Measurements from ENCODE around the gene LDLRAD4. TPM values are rescaled to one million over a fixed set of nuclear protein-coding genes. Genes with fewer than 3 reads are reported as not detected.

The LDLRAD4 gene
- total and polyA plus RNA-seq, 2 experiments from 2014 or later, result 0.73 to 1.9 TPM

DNA sequence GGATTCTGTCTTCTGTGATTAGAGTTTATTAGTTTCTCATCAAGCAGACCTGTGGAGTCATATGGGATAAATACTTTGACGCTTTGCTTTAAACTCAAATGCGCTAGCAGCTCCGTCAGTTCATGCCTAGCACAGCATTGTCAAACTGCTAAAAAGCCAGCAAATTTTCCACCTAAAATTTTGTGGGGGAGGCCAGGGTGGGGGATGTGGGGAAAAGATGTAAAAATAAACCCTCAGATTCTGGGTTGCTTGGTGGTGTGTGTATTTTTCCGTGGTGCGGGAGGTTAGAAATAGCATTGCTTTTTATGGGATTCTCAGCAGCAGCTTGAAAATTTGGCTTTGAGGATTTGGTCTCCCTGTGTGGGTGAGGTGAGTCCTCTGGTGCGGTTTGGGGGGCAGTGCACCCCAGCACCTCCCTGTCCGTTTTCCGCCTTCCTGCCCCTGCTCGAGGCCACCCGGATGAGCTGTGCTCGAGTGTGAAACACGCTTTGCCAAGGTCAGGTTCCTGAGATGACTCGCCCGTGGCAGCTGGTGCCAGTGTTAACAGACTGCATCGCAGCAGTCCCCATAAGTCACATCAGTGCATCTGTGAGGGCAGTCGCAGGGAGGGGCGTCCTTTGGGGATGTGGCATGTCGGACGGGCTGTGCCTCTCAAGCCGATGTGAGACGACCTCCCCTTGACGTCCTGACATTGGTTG is 65.9 kb downstream of the LDLRAD4 start:
- H3K4me1 ChIP-seq (ENCODE audit: insufficient read depth), result no peaks in the 10 kb centered on the region; the same call in 1 of the 2 replicates
- Mint-ChIP-seq H3K9me3 (peaks cover 3% of the 10 kb centered on the region; the same call in 1 of the 3 replicates), H3K36me3 (ENCODE audit: low read depth) (no peaks in the 10 kb centered on the region), H3K4me1 (peaks cover 7% of the 10 kb centered on the region; the same call in 2 of the 3 replicates), H3K27ac (no peak overlapping the region), H3K27me3 (ENCODE audit: insufficient read depth, low read depth, poor library complexity) (peaks cover 4% of the 10 kb centered on the region), H3K4me3 (no peak overlapping the region)
- H3K4me2 ChIP-seq, result no peak overlapping the region
- H3F3A ChIP-seq (replicated peaks; ENCODE audit: low read depth), result no peaks in the 10 kb centered on the region
- TF ChIP-seq, protein P1, sequence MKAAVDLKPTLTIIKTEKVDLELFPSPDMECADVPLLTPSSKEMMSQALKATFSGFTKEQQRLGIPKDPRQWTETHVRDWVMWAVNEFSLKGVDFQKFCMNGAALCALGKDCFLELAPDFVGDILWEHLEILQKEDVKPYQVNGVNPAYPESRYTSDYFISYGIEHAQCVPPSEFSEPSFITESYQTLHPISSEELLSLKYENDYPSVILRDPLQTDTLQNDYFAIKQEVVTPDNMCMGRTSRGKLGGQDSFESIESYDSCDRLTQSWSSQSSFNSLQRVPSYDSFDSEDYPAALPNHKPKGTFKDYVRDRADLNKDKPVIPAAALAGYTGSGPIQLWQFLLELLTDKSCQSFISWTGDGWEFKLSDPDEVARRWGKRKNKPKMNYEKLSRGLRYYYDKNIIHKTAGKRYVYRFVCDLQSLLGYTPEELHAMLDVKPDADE (IDR thresholded peaks at IDR 0.05), result no peak
- TF ChIP-seq POLR2AphosphoS5 (IDR thresholded peaks at IDR 0.05; ENCODE audit: low read depth) (no peak), JUNB (IDR thresholded peaks at IDR 0.05; ENCODE audit: unreplicated experiment) (no peak), NANOG (IDR thresholded peaks at IDR 0.05; ENCODE audit: borderline replicate concordance) (no peak), EZH2phosphoT487 (IDR thresholded peaks at IDR 0.05; ENCODE audit: unreplicated experiment) (no peak), STAT1 (IDR thresholded peaks at IDR 0.05; ENCODE audit: unreplicated experiment) (no peak), ZNF114 (CRISPR knock-in tag; IDR thresholded peaks at IDR 0.05) (no peak), ZNF331 (CRISPR knock-in tag; IDR thresholded peaks at IDR 0.05; ENCODE audit: low read depth) (no peak)
- TF ChIP-seq, protein P2, sequence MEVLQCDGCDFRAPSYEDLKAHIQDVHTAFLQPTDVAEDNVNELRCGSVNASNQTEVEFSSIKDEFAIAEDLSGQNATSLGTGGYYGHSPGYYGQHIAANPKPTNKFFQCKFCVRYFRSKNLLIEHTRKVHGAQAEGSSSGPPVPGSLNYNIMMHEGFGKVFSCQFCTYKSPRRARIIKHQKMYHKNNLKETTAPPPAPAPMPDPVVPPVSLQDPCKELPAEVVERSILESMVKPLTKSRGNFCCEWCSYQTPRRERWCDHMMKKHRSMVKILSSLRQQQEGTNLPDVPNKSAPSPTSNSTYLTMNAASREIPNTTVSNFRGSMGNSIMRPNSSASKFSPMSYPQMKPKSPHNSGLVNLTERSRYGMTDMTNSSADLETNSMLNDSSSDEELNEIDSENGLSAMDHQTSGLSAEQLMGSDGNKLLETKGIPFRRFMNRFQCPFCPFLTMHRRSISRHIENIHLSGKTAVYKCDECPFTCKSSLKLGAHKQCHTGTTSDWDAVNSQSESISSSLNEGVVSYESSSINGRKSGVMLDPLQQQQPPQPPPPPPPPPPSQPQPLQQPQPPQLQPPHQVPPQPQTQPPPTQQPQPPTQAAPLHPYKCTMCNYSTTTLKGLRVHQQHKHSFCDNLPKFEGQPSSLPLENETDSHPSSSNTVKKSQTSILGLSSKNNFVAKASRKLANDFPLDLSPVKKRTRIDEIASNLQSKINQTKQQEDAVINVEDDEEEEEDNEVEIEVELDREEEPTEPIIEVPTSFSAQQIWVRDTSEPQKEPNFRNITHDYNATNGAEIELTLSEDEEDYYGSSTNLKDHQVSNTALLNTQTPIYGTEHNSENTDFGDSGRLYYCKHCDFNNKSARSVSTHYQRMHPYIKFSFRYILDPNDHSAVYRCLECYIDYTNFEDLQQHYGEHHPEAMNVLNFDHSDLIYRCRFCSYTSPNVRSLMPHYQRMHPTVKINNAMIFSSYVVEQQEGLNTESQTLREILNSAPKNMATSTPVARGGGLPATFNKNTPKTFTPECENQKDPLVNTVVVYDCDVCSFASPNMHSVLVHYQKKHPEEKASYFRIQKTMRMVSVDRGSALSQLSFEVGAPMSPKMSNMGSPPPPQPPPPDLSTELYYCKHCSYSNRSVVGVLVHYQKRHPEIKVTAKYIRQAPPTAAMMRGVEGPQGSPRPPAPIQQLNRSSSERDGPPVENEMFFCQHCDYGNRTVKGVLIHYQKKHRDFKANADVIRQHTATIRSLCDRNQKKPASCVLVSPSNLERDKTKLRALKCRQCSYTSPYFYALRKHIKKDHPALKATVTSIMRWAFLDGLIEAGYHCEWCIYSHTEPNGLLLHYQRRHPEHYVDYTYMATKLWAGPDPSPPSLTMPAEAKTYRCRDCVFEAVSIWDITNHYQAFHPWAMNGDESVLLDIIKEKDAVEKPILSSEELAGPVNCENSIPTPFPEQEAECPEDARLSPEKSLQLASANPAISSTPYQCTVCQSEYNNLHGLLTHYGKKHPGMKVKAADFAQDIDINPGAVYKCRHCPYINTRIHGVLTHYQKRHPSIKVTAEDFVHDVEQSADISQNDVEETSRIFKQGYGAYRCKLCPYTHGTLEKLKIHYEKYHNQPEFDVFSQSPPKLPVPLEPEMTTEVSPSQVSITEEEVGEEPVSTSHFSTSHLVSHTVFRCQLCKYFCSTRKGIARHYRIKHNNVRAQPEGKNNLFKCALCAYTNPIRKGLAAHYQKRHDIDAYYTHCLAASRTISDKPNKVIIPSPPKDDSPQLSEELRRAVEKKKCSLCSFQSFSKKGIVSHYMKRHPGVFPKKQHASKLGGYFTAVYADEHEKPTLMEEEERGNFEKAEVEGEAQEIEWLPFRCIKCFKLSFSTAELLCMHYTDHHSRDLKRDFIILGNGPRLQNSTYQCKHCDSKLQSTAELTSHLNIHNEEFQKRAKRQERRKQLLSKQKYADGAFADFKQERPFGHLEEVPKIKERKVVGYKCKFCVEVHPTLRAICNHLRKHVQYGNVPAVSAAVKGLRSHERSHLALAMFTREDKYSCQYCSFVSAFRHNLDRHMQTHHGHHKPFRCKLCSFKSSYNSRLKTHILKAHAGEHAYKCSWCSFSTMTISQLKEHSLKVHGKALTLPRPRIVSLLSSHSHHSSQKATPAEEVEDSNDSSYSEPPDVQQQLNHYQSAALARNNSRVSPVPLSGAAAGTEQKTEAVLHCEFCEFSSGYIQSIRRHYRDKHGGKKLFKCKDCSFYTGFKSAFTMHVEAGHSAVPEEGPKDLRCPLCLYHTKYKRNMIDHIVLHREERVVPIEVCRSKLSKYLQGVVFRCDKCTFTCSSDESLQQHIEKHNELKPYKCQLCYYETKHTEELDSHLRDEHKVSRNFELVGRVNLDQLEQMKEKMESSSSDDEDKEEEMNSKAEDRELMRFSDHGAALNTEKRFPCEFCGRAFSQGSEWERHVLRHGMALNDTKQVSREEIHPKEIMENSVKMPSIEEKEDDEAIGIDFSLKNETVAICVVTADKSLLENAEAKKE (CRISPR knock-in tag; IDR thresholded peaks at IDR 0.05), result no peak
- H2AFZ ChIP-seq, result no peak overlapping the region
- no peak overlapping the region for H3K27ac ChIP-seq (ENCODE audit: low read depth)
- no peaks in the 10 kb centered on the region for H3K9me2 ChIP-seq (ENCODE audit: insufficient read depth)
- DNase-seq (ENCODE audit: low spot score) (no peak), ATAC-seq (no peak)
- no peaks in the 10 kb centered on the region for H3K27me3 ChIP-seq (ENCODE audit: insufficient read depth)
- no peaks in the 10 kb centered on the region for H3K36me3 ChIP-seq (ENCODE audit: insufficient read depth)
- H4K20me1 ChIP-seq (replicated peaks; ENCODE audit: insufficient read depth), result no peaks in the 10 kb centered on the region
- no peak overlapping the region for H3K4me3 ChIP-seq
- no peaks in the 10 kb centered on the region for H3K79me2 ChIP-seq (replicated peaks; ENCODE audit: insufficient read depth)

Measured in GM23338 (cell line).